LNCaP clone FGC (cell line): Measurements from ENCODE around the gene CAMK2D.
"Not testable (repeated sequence)": the region's sequence is repeated elsewhere in the genome, so short reads cannot be mapped to it uniquely, and the experiment has no call there.

ENCODE experiments used
- DNase-seq: peaks from one replicate; pipeline ENCODE4 v3.0.0-alpha.2; 2011; ENCODE audit warnings: low read depth
- H3K4me3 ChIP-seq: 2 replicates; pipeline ENCODE4 v1.5.1; 2011; ENCODE audit warnings: mild to moderate bottlenecking, low read depth, low read length, control low read depth
- TF ChIP-seq, protein P1 (sequence below): IDR thresholded peaks from 2 replicates; pipeline ENCODE4 v1.5.1; 2012; ENCODE audit warnings: mild to moderate bottlenecking; ENCODE audit not compliant: control insufficient read depth, insufficient read depth; ENCODE audit errors: extremely low read depth

Gene CAMK2D

DNA sequence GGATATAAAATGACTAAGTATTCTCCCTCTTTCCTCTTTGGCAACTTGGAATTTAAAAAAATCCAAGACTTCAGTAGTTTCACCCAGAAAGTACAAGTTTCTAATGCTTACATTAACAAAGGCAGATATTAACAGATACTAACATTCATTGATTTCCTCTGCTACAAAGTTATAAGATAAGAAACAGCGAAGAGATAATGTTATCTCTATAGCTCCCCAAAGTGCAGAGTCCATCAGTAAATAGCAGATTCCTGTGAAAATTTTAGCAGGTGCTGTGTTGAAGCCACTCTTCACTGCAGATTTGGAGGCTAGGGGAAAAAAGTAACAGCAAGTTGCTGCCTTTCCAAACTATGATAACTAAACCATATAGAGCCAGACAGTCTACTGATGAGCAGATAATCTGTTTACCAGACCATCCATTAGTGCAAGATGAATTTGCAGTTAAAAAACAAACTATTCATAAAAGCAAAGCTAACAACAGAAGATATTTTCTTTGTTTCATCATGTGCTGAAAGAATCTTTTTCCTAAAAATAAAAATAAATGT, 3.3 kb upstream of the CAMK2D start:
- H3K4me3 ChIP-seq: no peak overlapping the region
- TF ChIP-seq, protein P1, sequence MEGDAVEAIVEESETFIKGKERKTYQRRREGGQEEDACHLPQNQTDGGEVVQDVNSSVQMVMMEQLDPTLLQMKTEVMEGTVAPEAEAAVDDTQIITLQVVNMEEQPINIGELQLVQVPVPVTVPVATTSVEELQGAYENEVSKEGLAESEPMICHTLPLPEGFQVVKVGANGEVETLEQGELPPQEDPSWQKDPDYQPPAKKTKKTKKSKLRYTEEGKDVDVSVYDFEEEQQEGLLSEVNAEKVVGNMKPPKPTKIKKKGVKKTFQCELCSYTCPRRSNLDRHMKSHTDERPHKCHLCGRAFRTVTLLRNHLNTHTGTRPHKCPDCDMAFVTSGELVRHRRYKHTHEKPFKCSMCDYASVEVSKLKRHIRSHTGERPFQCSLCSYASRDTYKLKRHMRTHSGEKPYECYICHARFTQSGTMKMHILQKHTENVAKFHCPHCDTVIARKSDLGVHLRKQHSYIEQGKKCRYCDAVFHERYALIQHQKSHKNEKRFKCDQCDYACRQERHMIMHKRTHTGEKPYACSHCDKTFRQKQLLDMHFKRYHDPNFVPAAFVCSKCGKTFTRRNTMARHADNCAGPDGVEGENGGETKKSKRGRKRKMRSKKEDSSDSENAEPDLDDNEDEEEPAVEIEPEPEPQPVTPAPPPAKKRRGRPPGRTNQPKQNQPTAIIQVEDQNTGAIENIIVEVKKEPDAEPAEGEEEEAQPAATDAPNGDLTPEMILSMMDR: no peak
- DNase-seq: no peak

- not testable (repeated sequence) for H3K4me3 ChIP-seq, DNase-seq
Measured at GRCh38 chr4:113763923-113764322, 2.4 kb upstream of the CAMK2D start.

- TF ChIP-seq, protein P1: no peak
- no peak for DNase-seq
- no peak overlapping the region for H3K4me3 ChIP-seq
Measured at GRCh38 chr4:113763029-113763285, 1.4 kb upstream of the CAMK2D start.

DNA sequence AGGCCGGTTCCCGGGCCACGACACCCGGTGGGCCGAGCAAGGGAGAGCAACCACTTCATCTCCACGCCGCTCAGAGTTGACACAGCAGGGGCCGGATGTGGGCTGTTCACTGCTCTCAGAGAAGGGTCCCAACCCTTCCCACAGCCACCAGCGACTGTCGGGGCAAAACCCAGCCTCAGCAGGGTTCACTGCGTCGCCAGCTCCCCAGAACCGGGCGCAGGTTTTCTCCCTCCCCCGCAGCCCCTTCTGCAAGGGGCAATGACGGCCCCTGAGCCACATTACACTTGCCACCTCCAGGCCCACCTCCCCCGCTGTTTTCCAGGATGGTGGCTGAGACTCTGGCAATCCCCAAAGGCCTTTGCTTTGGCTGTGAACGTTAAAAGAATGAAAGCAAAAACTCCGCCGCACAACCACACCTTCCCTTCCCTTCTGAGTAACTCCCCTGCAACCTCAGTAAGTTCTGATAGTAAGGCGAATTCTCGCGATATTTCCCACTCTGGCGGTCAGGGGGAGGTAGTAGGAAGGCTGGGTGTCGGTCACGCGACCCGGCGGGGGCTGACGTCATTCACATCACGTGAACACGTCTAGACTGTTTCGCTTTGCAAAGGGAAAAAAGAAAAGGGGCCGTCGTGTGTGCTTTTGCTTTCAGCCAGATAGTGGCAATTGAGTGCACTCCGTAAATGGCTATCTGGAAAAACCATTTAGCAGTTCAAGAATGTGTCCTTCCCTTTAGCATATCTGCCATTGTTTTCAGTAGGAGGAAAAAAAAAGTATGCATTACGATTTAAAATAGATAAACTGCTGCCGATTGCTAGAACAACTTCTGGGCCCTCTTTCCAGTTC, 869 bp upstream of the CAMK2D start:
- TF ChIP-seq, protein P1: no peak
- no peak for DNase-seq
- peak overlapping the region; percentile 67 for H3K4me3 ChIP-seq

GRCh38 chr4:113760795-113761619, 531 bp downstream of the CAMK2D start:
- no peak for DNase-seq
- TF ChIP-seq, protein P1: no peak
- H3K4me3 ChIP-seq: peak overlapping the region; percentile 67

- no peak for DNase-seq
- TF ChIP-seq, protein P1: no peak
- peak overlapping the region; percentile 67 for H3K4me3 ChIP-seq
Measured at GRCh38 chr4:113760094-113760794, 1.3 kb downstream of the CAMK2D start.

- no peak for DNase-seq
- H3K4me3 ChIP-seq: peak overlapping the region; percentile 67
- TF ChIP-seq, protein P1: no peak
Measured at GRCh38 chr4:113759696-113760093, 1.8 kb downstream of the CAMK2D start.
